HG03196 (cell line): ENCODE results near the gene TMEM134.
A peak's percentile ranks its signal among the peaks of the same experiment; 100 is the strongest.
"Not testable (repeated sequence)": the region's sequence is repeated elsewhere in the genome, so short reads cannot be mapped to it uniquely, and the experiment has no call there.

Source experiments
- ATAC-seq: cut with Tn5 transposase; IDR thresholded peaks from one replicate; pipeline ENCODE4 v1.9.1; 2021; ENCODE audit not compliant: unreplicated experiment

TMEM134 gene, protein sequence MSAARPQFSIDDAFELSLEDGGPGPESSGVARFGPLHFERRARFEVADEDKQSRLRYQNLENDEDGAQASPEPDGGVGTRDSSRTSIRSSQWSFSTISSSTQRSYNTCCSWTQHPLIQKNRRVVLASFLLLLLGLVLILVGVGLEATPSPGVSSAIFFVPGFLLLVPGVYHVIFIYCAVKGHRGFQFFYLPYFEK

DNA sequence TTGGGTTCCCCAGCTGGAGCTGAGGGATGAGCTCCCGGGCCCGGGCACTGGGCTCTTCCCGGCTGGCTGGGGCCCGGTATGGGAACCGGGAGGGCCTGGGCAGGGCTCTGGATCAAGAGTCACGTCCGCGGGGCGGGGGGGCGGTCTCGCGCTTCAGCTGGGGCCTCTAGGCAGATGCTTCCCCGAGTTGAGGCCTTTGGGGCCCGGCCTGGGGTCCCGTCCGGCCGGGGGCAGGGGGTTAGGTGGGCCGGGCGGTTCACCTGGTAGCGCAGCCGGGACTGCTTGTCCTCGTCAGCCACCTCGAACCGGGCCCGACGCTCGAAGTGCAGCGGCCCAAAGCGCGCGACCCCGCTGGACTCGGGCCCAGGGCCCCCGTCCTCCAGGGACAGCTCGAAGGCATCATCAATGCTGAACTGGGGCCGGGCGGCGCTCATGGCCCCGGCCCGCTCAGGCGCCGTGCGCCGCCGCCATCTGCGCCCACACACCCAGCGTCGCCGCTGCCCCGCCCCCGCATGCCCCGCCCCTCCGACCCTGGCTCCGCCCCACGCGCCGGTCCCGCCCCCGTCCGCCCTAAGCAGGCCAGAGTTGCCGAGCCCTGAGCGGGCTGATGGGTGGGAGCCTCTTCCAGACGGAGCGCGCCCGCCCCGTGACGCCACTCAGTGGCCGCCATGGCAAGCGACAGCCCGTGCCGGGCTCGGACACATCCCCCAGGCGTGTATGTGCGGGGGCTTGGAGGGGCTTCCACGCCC, at the start of gene TMEM134:
Gene TMEM134, minus strand, starts transcription at position 493 of the 749 bp plus-strand sequence. Its CDS starts 59 bp downstream, at position 434.
- ATAC-seq = peak; percentile 68

DNA sequence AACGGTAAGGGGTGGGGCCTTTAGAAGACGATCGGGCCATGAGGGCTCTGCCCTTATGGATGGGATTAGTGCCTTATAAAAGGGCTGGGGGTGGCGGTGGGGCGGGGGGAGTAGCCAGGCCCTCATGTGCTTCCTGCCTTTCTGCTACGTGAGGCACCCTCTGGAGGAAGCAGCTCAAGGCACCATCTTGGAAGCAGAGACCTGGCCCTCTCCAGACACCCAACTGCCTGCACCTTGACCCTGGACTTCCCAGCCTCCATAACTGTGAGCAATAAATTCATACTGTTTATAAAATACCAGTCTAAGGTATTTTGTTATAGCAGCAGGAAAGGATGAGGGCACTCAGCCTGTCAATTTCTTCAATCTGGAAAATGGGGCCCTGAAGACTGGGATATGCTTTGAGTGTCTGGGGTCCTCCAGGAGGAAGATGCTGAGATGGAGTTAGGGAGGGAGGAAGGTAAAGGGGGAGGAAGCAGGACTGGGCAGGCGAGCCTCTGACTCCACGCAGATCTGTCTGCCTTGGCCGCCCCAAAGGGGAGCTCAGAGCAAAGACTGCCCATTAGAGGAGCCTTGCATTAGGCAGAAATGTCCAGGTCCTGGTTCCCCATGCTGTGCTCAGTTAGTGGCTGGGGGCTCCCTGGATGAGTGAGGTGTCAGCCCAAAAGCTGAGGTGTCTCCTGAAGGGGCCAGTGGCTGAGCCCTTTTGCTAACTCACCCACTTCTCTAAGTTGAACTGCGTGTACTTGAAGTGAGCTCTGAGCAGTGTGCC, 48.9 kb upstream of the TMEM134 start:
- ATAC-seq = no peak

DNA sequence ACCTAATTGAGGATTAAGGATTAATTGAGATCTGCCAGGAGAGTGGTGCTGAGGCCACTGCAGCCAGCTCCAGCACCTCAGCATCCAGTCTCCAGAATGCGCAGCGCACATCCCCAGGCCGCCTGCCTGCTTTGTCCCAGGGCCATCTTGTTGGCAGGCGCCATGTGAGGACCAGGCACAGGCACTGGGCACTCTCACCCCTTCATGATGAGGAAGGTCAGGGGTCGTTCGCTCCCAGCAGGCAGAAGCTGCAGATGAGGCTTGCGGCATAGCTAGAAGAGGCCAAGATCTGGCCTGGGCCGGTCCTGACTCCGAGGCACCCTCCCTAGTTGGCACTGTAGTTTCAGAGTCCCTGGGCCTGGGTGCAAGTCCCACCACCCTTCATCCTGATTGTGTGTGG, 47.8 kb upstream of the TMEM134 start:
- ATAC-seq = no peak

DNA sequence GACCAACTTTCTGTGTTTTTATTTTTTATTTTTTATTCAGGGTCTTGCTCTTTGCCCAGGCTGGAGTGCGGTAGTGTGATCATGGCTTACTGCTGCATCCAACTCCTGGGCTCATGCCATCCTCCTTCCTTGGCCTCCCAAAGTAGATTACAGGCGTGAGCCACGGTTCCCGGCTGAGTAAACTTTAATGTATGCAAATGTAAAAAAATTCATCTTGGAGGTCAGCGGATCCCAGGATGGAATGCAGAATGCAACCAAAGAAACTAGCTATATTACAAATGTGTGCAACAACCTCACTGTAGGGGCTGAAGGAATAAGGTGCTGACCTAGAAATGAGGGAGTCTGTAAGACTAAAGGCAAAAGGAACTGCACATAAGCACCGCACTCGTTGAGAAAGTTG, 45.1 kb upstream of the TMEM134 start:
- no peak for ATAC-seq

DNA sequence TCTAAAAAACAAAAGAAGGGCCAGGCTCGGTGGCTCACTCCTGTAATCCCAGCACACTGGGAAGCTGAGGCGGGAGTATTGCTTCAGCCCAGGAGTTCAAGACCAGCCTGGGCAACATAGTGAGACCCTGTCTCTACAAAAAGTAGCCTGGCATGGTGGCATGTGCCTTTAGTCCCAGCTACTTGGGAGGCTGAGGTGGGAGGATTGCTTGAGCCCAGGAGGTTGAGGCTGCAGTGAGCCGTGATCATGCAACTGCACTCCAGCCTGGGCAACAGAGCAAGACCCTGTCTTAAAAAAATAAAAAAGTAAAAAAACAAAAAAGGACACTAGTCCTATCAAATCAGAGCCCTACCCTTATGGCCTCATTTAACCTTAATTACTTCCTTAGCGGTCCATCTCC, 42.5 kb upstream of the TMEM134 start:
- not testable (repeated sequence) for ATAC-seq

DNA sequence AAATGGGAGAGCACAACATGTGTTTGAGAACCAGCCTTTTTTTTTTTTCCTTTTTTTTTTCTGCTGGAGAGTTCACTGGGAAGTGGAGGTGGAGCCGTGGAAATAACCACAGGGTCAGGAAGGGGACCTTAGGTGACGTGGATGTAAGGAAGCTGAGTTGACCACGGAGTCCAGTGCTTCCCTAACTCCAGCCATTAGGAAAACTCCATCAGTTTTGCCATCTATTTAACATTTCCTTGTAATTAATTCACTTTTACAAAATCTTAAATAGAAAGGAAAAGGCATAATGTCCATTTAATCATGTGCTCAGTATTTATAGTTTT, 40.9 kb upstream of the TMEM134 start:
- no peak for ATAC-seq

DNA sequence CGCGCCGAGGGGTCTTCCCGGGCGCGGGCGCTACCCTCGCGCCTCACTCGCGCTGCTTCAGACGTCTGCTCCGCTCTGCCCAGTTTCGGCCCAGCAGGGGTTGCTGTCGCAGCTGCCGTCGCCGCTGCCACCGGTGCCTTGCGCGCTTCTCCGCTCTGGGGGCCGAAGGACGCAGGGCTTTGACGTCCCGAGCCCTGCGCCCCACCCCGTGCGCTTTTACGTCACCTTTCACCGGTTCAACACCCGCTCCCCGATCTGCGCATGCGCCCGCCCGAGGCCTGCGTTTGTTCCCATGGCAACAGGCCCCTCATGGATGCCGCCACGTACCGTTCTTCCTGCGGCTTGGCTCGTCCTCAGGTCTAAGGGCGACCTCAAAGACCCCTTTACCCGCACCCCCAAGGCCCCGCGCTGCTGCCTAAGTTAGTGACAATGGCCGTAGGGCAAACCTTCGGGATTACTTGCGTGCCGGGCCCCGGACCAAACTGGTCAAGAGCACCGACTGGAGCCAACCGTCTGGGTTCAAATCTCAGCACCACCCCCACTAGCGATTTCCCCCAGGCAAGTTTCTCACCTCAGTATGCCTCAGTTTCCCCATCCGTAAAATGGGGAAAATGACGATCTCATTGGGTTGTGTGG, 39.6 kb upstream of the TMEM134 start:
- peak; percentile 31 for ATAC-seq

DNA sequence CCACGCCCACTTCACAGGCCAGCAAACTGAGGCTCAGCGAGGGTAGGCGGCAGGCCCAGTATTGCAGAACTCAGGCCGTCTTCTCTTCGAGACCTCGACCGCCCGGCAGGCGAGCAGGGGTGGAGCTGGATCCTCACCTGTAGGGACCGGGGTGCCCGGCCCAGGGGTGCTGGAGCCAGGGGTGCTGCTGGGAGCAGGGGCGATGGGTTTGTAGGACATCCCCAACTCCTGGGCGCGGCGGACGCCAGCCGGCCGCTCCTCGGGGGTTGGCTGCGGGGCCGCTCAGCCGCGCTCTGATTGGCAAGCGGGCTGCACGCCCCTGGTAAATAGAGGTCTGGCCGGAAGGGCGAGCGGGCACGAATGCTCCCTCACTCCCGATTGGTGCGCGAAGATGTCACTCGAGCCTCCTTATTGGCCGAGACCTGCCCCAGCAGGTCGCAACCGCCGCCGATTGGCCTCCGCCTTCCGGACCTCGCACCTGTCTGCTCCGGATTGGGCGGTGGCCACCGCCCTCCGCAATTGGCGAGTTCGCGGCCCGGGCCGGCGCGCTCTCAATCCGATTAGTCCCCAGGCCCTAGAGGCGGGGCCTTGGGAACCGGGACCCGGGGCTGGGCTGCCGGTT, 38.9 kb upstream of the TMEM134 start, which contains the start of gene CDK2AP2:
Gene CDK2AP2, minus strand, starts transcription at position 299 of the 622 bp plus-strand sequence. Its CDS starts 80 bp downstream, at position 219.
- peak; percentile 58 for ATAC-seq

DNA sequence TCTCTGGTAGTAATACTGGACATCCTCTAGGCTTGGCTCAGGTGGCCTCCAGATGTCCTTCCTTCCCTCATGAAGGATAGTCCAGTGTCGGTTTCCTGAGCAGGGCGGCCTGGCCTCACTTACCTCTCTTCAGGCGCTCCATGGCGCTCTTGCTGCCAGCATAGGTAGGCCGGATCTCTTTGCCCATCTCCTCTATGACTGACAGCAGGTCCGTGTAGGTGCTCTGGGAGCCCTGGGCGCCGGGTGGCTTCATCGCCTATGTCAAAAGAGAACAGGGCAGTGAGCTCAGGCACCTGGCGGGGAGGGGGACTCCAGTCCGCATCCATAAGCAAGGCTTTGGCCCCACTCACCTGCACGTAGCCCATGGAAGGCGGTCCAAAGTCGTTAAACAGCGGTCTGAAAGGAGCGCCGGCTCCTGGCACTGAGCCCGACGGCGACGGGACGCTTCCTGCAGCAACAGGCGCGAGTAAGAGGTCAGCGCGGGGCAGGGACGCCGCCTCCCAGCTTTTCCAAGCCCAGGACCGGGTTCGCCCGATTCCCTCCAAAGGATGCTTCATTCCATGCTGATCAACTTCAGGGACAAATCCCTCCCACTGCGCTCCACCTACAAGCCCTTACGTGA, 38.3 kb upstream of the TMEM134 start:
- ATAC-seq = no peak

DNA sequence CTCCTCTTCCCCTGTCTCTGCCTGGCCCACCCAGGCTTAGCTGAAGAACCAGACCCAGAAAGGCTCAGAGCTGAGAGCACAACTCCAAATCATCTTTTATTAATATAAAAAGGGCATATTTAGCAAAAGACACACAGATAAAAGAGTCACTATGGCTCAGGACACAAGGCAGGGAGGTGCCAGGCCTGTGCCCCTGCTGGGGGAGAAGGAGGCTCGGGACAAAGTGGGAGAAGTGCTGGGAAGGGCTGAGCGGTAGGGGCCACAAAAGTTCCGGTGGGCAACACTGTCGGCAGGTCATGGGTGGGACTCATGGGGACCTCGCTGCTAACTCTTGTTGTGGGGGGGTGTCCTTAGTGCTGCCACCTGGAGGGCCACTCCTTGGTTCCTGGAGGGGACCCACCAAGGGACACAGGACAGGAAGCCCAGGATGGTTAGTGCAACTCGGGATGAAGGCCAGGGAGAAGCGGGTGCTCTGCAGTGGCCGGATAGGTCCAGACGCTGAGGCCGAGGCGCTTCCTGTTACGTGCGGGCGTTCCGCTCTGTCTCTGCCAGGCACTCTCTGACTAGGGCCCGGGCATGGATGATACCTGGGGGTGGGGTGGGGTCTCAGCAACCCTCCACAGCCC, 37.5 kb upstream of the TMEM134 start:
- ATAC-seq = no peak

DNA sequence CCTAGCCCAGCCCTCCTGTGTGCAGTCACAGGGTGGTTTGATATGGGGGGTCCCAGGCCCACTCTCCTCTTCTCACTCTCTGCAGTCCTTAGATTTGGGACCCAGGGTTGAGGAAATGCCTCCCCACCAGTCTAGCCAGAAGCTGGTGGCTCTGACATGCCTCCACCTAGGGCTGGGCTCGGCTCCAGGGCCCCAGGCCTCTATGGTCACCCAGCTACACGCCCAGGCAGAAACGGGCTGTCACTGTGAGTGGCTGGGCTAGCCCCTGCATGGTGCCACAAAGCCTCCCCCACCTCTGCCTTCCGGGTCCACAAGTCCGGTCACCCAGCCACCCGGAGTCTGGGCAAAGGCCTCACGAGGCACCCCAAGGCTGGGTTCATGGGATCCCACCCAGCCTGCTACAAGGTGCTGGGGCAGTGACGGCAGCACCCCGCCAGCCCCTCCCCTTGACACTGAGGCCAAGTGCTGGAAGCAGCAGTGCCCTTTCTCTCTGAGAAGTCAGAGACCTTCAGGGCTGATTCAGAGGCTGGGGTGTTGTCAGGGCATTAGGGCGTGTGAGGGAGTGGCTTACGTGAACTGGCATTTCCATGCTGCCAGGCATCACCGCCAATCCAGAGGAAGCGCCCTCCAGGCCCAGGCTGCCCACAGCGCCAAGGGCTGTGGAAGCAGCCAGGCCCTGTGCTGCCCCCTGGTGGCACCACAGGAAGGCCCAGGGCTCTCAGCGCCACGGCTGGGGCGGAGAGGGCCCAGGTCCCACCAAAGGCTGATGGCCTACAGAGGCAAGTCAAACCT, 36.8 kb upstream of the TMEM134 start:
- peak; percentile 31 for ATAC-seq

DNA sequence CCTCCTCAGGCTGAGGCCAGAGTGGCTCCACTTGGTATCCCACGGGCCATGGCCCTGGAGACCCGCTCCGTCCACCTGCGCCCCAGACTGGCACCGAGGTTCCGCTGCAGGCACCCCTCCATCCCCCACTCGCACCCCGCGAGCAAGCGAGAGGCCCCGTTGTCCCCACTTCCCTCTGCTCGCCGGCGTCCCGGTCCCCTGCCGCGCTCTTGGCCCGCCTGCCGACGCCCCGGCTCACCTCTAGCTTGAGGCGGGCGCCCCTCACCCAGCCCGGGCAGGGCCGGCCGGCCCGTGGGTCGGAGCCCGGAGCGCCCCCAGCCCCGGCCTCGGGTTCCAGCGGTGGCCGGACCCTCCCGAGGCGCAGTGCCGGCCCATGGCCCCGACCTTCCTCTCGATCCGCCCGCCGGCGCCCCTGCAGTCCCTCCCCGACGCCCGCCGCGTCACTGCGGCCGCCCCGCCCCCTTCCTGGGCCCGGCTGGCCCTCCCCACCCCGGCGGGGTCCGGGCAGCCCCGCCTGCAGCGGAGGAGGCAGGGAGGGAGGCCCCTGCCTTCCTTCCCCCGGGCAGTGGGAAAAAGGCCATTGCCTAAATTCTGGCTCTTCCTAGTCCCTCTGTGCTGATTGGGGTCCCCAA, 36.0 kb upstream of the TMEM134 start, which contains the start of gene PITPNM1:
Gene PITPNM1, minus strand, starts transcription at position 414 of the 632 bp plus-strand sequence. CDS start 1,183 bp downstream, outside the sequence.
- ATAC-seq = peak; percentile 21

DNA sequence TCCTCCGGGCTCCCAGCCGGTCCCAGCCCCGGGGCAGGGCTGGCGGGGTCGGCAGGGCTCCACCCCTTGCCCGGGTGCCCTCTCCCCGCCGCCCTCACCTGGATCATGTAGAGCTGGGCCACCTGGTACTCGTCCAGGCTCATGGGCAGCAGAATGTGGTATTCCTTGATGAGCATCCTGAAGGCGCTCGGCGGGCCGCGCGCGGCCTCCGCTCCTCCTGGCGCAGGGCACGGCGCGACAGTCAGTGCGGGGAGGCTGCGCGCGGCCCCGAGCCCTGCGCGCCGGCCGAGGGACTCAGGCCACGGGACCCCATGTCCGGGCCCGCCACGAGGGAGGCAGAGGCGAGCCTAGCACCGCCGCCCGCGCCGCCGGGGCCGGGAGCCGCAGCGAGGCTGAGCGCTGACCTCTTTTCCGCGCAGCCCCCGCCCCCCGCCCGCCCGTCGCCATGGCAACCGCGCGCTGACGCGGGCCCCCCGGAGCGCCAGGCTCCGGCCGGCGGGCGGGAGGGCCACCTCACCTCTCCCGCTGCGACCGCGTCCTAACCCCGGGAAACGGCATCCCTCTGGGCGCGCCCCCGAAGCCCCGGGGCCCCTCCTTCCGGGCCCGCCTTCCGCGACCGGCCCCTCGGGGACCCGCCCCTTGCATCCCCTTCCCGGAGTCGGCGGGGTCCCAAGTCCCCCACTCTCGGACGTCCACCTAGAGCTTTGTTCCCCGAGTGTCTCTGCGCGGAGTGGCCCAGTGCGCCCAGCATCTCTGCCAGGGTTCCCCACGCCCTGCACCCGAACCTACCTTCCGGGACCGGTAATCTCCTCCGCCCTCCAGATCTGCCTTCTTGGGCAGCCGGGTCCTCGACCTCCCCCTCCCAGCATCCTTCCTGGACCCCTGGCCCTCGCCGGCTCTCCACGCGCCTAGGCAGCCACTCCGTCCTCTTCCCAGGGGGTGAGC, 35.2 kb upstream of the TMEM134 start:
- no peak for ATAC-seq

DNA sequence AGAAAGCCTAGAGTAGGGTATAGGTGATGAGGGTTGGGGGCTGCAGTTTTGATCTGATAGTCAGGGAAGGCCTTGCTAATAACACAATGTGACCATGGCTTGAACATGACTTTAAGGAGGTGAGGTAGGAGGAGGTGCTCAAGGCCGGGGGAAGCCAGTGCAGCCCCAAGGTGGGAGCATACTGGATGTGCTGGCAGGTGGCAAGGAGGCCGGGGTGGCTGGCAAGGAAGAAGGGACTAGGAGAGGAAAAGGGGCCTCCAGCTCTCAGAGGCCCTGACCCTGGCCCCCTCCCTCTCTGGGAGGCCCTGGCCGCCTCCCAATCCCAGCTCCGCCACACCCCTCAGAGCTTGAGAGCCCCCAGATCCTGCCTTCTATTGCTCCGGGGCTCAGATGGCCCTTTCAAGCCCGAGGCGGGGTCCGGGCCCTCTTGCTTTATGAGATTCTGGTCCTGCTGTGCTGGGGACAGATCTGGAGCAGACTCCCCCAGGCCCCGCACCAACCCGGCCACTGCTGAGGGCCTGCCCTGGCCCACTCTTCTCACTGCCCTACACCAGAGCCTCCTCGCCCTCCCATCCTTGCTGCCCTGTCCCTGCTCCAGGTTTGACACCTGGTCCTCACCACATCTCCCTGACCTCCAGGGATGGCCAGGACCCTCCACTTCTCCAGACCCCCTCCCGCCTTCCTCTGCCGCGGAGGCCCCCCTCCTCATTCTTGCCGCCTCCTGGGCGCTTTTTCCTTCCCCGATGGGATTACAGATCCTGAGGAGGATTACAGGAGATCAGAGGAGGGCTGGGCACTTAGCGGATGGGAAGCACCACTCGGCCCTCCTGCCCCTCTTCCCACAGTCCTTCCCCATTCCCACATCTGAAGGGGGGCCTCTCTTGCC, 34.3 kb upstream of the TMEM134 start:
- ATAC-seq = no peak

DNA sequence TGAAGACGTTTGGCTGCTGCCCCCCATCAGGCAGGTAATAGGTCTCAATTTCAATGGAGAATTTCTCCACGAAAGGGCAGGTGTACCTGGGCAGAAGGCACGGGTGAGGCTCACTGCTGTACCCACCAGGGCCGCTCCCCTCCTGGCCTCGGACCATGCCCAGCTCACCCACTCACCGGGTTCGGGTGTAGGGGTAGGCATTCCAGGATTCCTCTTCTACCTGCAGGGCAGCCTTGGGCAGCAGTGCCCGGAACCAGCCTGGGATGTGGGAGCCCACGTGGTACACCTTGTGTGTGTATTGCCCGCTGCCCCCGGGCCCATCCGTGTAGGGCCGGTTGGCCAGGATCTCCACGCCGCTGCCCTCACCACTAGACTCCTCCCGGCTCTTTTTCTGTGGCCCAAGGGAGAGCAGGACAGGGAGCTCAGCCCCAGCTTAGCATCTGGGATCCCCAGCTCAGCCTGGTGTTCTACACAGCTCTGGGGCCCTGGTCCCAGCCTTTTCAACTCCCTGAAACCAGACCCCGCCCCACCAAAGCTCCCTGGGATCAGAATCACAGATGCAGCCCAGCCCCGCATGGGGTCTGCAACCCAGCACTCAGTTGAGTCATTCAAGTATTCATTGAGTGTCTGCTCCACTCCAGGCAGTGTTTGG, 33.4 kb upstream of the TMEM134 start:
- no peak for ATAC-seq

DNA sequence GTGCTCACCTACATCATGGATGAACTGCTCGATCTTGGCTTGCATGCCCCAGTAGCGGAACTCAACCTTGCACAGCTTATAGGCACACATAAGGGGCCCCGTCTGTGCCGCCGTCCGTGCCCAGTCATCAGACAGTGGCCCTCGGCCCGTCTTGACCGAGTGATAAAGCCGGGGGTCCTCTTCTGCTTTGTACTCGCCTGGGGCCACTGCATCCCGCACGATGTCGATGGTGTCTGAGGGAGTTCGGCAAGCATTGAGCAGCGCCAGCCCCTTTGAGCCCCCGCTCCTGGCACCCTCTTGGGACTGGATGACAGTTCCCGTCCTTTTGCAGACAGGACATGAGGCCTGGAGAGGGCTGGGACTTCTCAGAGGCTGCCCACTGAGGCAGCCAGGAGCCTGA, 32.8 kb upstream of the TMEM134 start:
- ATAC-seq = no peak
